Right lobe of liver (tissue), 6 donors: Measurements from ENCODE around the gene PLXNC1. TPM values are rescaled to one million over a fixed set of nuclear protein-coding genes. Genes with fewer than 3 reads are reported as not detected.

Experiments used
- ATAC-seq, 4 donors: fragments of 200-7000 bp; cut with Tn5 transposase; one replicate each; pipeline ENCODE4 v1.9.1; 2020; ENCODE audit warnings: mild to moderate bottlenecking in 4 of 4, moderate library complexity in 4 of 4
- DNase-seq, 3 donors: peaks; one replicate each; pipeline ENCODE4 v3.0.0-alpha.2; 2020
- H3K27ac ChIP-seq, 3 donors: fragments of 200-600 bp; one replicate each; pipeline ENCODE4 v1.8.0; 2022
- H3K27me3 ChIP-seq, 2 donors: fragments of 200-600 bp; one replicate each; pipeline ENCODE4 v1.8.0; 2022
- H3K36me3 ChIP-seq, 4 donors: fragments of 200-600 bp; sonication (generic) in 1 of 4; one replicate each; pipeline versions ENCODE4 v1.5.1 to v1.8.0; 2017 to 2022; ENCODE audit warnings: control low read depth in 1 of 4
- H3K4me1 ChIP-seq, 4 donors: fragments of 200-600 bp; sonication (generic) in 1 of 4; one replicate each; pipeline versions ENCODE4 v1.5.1 to v1.8.0; 2017 to 2022; ENCODE audit warnings: control low read depth in 1 of 4
- H3K4me3 ChIP-seq, 3 donors: fragments of 200-600 bp; one replicate each; pipeline ENCODE4 v1.8.0; 2022
- H3K9me3 ChIP-seq, 4 donors: fragments of 200-600 bp; sonication (generic) in 1 of 4; one replicate each; pipeline versions ENCODE4 v1.5.1 to v1.8.0; 2017 to 2022; ENCODE audit warnings: control low read depth in 1 of 4
- CTCF ChIP-seq, 4 donors: fragments of 200-600 bp in 3 of 4; fragments of 450-650 bp in 1 of 4; IDR thresholded peaks; one replicate each; pipeline versions ENCODE4 v1.5.1 to v1.8.0; 2016 to 2022; ENCODE audit warnings: antibody characterized with exemption in 4 of 4, mild to moderate bottlenecking in 2 of 4
- POLR2A ChIP-seq: fragments of 450-650 bp; IDR thresholded peaks from one replicate; pipeline ENCODE4 v1.6.1; 2017; ENCODE audit warnings: antibody characterized with exemption, mild to moderate bottlenecking
- WGBS: methylation state at CpG from one replicate; pipeline ENCODE4 v1.1.6; 2018; ENCODE audit warnings: low coverage, low lambda C conversion rate; ENCODE audit not compliant: insufficient coverage; ENCODE audit errors: missing lambda C conversion rate; 5-methylcytosine and 5-hydroxymethylcytosine counted together
- intact Hi-C, 2 donors: fragments of 100-400 bp; cut with DNase I; formaldehyde crosslinking; loops; one replicate each; pipeline versions ENCODE4 v1.11.2 to v1.14.1; 2022
- total RNA-seq, 6 experiments: library from RNA; depleted of rRNA in 2 of 6; stranded (reverse); fragments of >200 nt in 2 of 6; fragmentation: NEBNext Ultra II Directional in 3 of 6; extraction: Animal tissue kit (Norgen Biotek cat#: 25700) in 3 of 6; gene quantifications; one replicate each; pipeline versions ENCODE4 v1.1.0 to v1.2.4, GENCODE V29; 2016 to 2023
- donor health status: DM: no; HTN: yes; CAD: no.
- donor health status: DM: no; HTN: no; CAD: no.
- donor health status: DM: no; HTN: no; CAD: no.
- donor health status: DM: no; HTN: yes; CAD: no.
- donor health status: DM: no; HTN: yes; CAD: no.

PLXNC1 gene
- total RNA-seq, 6 experiments from 2014 or later: 1.6 to 7.0 (median 3.5) TPM

- H3K4me1 ChIP-seq: peaks cover 0 to 18% (median 5%) of the 10 kb centered on the region in 4 donors
- intact Hi-C loops: no loop called here
- H3K36me3 ChIP-seq: no peaks in the 10 kb centered on the region
- WGBS: 83% methylated on average over 5 of the region's 5 CpGs
- no peak overlapping the region for H3K4me3 ChIP-seq
- no peaks in the 10 kb centered on the region for H3K9me3 ChIP-seq
- no peak for ATAC-seq
- no peak for DNase-seq
- H3K27ac ChIP-seq: no peak overlapping the region
- no peaks in the 10 kb centered on the region for H3K27me3 ChIP-seq
- TF ChIP-seq POLR2A: no peak
Observed at GRCh38 chr12:94198469-94198868, 50.1 kb downstream of the PLXNC1 start.

GRCh38 chr12:94198872-94199271, 50.5 kb downstream of the PLXNC1 start:
- Histone ChIP-seq H3K27ac (no peak overlapping the region), H3K9me3 (no peaks in the 10 kb centered on the region), H3K36me3 (no peaks in the 10 kb centered on the region), H3K4me1 (peaks cover 0 to 18% (median 5%) of the 10 kb centered on the region in 4 donors), H3K4me3 (no peak overlapping the region), H3K27me3 (no peaks in the 10 kb centered on the region)
- intact Hi-C loops: no loop called here
- 81% methylated on average over 5 of the region's 9 CpGs for WGBS
- TF ChIP-seq CTCF (IDR thresholded peaks at IDR 0.05) (no peak), POLR2A (no peak)
- ATAC-seq (no peak), DNase-seq (no peak)

- peak; percentile 63 to 83 (median 78) for ATAC-seq
- H3K36me3 ChIP-seq: no peaks in the 10 kb centered on the region
- no peak overlapping the region for H3K4me3 ChIP-seq
- H3K9me3 ChIP-seq: no peaks in the 10 kb centered on the region
- TF ChIP-seq CTCF (IDR thresholded peaks at IDR 0.05) (no peak), POLR2A (no peak)
- intact Hi-C loops: no loop called here
- no peak for DNase-seq
- H3K4me1 ChIP-seq: peaks cover 0 to 18% (median 5%) of the 10 kb centered on the region in 4 donors
- no peaks in the 10 kb centered on the region for H3K27me3 ChIP-seq
- peak overlapping the region in 2 of 3 donors; percentile 20 to 46 for H3K27ac ChIP-seq
- 40% methylated on average over 5 of the region's 5 CpGs for WGBS
Observed at GRCh38 chr12:94200069-94200468, 51.7 kb downstream of the PLXNC1 start.

GRCh38 chr12:94200695-94201094, 52.3 kb downstream of the PLXNC1 start:
- H3K27ac ChIP-seq: peak overlapping the region in 2 of 3 donors; percentile 20 to 46
- 40% methylated on average over 1 of the region's 1 CpG for WGBS
- no peaks in the 10 kb centered on the region for H3K36me3 ChIP-seq
- peaks cover 0 to 18% (median 5%) of the 10 kb centered on the region in 4 donors for H3K4me1 ChIP-seq
- H3K9me3 ChIP-seq: no peaks in the 10 kb centered on the region
- no peak for TF ChIP-seq CTCF (IDR thresholded peaks at IDR 0.05)
- H3K27me3 ChIP-seq: no peaks in the 10 kb centered on the region
- no peak for DNase-seq
- intact Hi-C loops: no loop called here
- peak in 3 of 4 donors; percentile 27 to 58 (median 39) for ATAC-seq
- H3K4me3 ChIP-seq: no peak overlapping the region

- ATAC-seq: peak in 1 of 4 donors; percentile 26
- intact Hi-C loops: no loop called here
- no peak overlapping the region for H3K27ac ChIP-seq
Observed at GRCh38 chr12:94202245-94203180, 54.1 kb downstream of the PLXNC1 start.

More at GRCh38 chr12:94202245-94203180, 54.1 kb downstream of the PLXNC1 start:
- 79% methylated on average over 3 of the region's 7 CpGs for WGBS
- Histone ChIP-seq H3K4me3 (no peak overlapping the region), H3K4me1 (peaks cover 0 to 18% (median 5%) of the 10 kb centered on the region in 4 donors), H3K9me3 (no peaks in the 10 kb centered on the region), H3K27me3 (no peaks in the 10 kb centered on the region), H3K36me3 (no peaks in the 10 kb centered on the region)
- DNase-seq: no peak
- TF ChIP-seq CTCF (IDR thresholded peaks at IDR 0.05): no peak
- TF ChIP-seq POLR2A: no peak
